OCI-LY7 (cell line): Measurements from ENCODE around the gene COL23A1. TPM values are rescaled to one million over a fixed set of nuclear protein-coding genes. Genes with fewer than 3 reads are reported as not detected.

Experiments
- BruUV-seq: library from RNA; stranded (reverse); fragments of 400-500 nt; replicated peaks from 2 replicates; lab custom pipeline; 2021; lab: Mats Ljungman, UMichigan
- CTCF ChIA-PET: fragments of 300-600 bp; sonication (Branson Sonifier 250); formaldehyde crosslinking; loops from one replicate; lab custom pipeline; 2022; ENCODE audit warnings: antibody characterized with exemption; ENCODE audit not compliant: unreplicated experiment; lab: Charles Lee
- POLR2A ChIA-PET: fragments of 300-600 bp; sonication (Branson Sonifier 250); formaldehyde crosslinking; loops from one replicate; lab custom pipeline; 2022; ENCODE audit warnings: antibody characterized with exemption; lab: Charles Lee
- DNase-seq: peaks from one replicate; pipeline ENCODE4 v3.0.0-alpha.2; 2015; ENCODE audit warnings: low spot score
- H2AFZ ChIP-seq: fragments of 200-600 bp; sonication (generic), shearing (Covaris generic); 2 replicates; pipeline ENCODE4 v1.6.1; 2014; ENCODE audit warnings: mild to moderate bottlenecking, antibody characterized with exemption, low read length, moderate library complexity
- H3K27ac ChIP-seq: fragments of 200-600 bp; sonication (generic); 2 replicates; pipeline ENCODE4 v1.5.1; 2014; ENCODE audit warnings: mixed run types, low read depth, mild to moderate bottlenecking, moderate library complexity, low read length, inconsistent platforms; ENCODE audit not compliant: poor library complexity, severe bottlenecking
- H3K36me3 ChIP-seq: fragments of 200-600 bp; sonication (generic); 2 replicates; pipeline ENCODE4 v1.6.1; 2014; ENCODE audit warnings: mild to moderate bottlenecking, antibody characterized with exemption, low read length, moderate library complexity, mixed read lengths; ENCODE audit not compliant: insufficient read depth
- H3K4me1 ChIP-seq: fragments of 200-600 bp; sonication (generic); 2 replicates; pipeline ENCODE4 v1.5.1; 2014; ENCODE audit warnings: mild to moderate bottlenecking, low read length; ENCODE audit not compliant: insufficient read depth, poor library complexity, severe bottlenecking
- H3K4me2 ChIP-seq: fragments of 200-600 bp; sonication (generic); 2 replicates; pipeline ENCODE4 v1.6.1; 2014; ENCODE audit warnings: mild to moderate bottlenecking, low read length
- H3K4me3 ChIP-seq: fragments of 200-600 bp; sonication (generic); 2 replicates; pipeline ENCODE4 v1.5.1; 2014; ENCODE audit warnings: mild to moderate bottlenecking, low read depth, low read length; ENCODE audit not compliant: poor library complexity, severe bottlenecking
- H3K79me2 ChIP-seq: fragments of 200-600 bp; sonication (generic); 2 replicates; pipeline ENCODE4 v1.6.1; 2016; ENCODE audit warnings: low read depth, mild to moderate bottlenecking, low read length, moderate library complexity, mixed read lengths; ENCODE audit not compliant: insufficient read depth
- H3K9me2 ChIP-seq: fragments of 200-600 bp; sonication (generic); 2 replicates; pipeline ENCODE4 v1.6.1; 2016; ENCODE audit warnings: mild to moderate bottlenecking, low read length, mixed read lengths; ENCODE audit not compliant: insufficient read depth
- H3K9me3 ChIP-seq: fragments of 200-600 bp; sonication (generic); 2 replicates; pipeline ENCODE4 v1.6.1; 2014; ENCODE audit warnings: mild to moderate bottlenecking, mixed run types, low read length, mixed read lengths
- H4K20me1 ChIP-seq: fragments of 200-600 bp; sonication (generic); 2 replicates; pipeline ENCODE4 v1.6.1; 2014; ENCODE audit warnings: mild to moderate bottlenecking, antibody characterized with exemption, low read length, moderate library complexity, mixed read lengths; ENCODE audit not compliant: insufficient read depth
- CTCF ChIP-seq: fragments of 200-600 bp; sonication (generic); conservative IDR thresholded peaks from 2 replicates; pipeline ENCODE4 v1.5.1; 2014; ENCODE audit warnings: mild to moderate bottlenecking, antibody characterized with exemption, low read length, moderate library complexity, mixed read lengths
- EZH2phosphoT487 ChIP-seq: fragments of 200-600 bp; sonication (generic); IDR thresholded peaks from 2 replicates; pipeline ENCODE4 v1.6.1; 2018; ENCODE audit warnings: low read depth, borderline replicate concordance, mild to moderate bottlenecking, mixed run types, antibody characterized with exemption, low read length, moderate library complexity, mixed read lengths
- intact Hi-C: fragments of 100-400 bp; cut with micrococcal nuclease; formaldehyde crosslinking; loops from one replicate; pipeline ENCODE4 v1.10.0; 2022; ENCODE audit not compliant: unreplicated experiment
- total RNA-seq, 2 experiments: library from RNA; depleted of rRNA in 1 of 2; stranded (reverse); fragments of >200 nt in 1 of 2; shearing (Covaris generic) in 1 of 2; gene quantifications; 2 replicates each; pipeline ENCODE4 v1.2.3, GENCODE V29; 2014 to 2022

Gene COL23A1
- total RNA-seq, 2 experiments from 2014 or later = 0.53 TPM; not detected in 1

- peaks cover 4% of the 10 kb centered on the region; the same call in 1 of the 2 replicates for H3K9me3 ChIP-seq
- no peaks in the 10 kb centered on the region for H3K9me2 ChIP-seq
- H3K79me2 ChIP-seq = no peaks in the 10 kb centered on the region
- BruUV-seq = no TSS peak
- H3K4me2 ChIP-seq = no peak overlapping the region
- TF ChIP-seq CTCF = no peak
- no peak for TF ChIP-seq EZH2phosphoT487
- intact Hi-C loops = no loop called here
- no peak overlapping the region for H2AFZ ChIP-seq
- no peaks in the 10 kb centered on the region for H4K20me1 ChIP-seq
- no peak overlapping the region for H3K27ac ChIP-seq
- no peaks in the 10 kb centered on the region for H3K36me3 ChIP-seq
- no peak overlapping the region for H3K4me3 ChIP-seq
- ChIA-PET POLR2A (no interaction called here), CTCF (no interaction called here)
- DNase-seq = no peak
- H3K4me1 ChIP-seq = peaks cover 11% of the 10 kb centered on the region
Observed at GRCh38 chr5:178632285-178632684, 42.1 kb upstream of the COL23A1 start.

- Histone ChIP-seq H3K36me3 (no peaks in the 10 kb centered on the region), H4K20me1 (no peaks in the 10 kb centered on the region), H3K4me3 (no peak overlapping the region), H3K9me2 (no peaks in the 10 kb centered on the region), H3K27ac (no peak overlapping the region), H3K79me2 (peaks cover 5% of the 10 kb centered on the region), H3K9me3 (peaks cover 4% of the 10 kb centered on the region; the same call in 1 of the 2 replicates), H3K4me2 (no peak overlapping the region), H3K4me1 (peaks cover 12% of the 10 kb centered on the region), H2AFZ (peak overlapping the region; percentile 32; the same call in 1 of the 2 replicates)
- no TSS peak for BruUV-seq
- TF ChIP-seq CTCF (no peak), EZH2phosphoT487 (no peak)
- CTCF ChIA-PET = no interaction called here
- peak; percentile 32 for DNase-seq
- POLR2A ChIA-PET = interaction anchor here (0.7 kb wide), 1 partner anchor 33 kb away, joined by 3 read pairs; no protein-coding TSS in a partner anchor
- intact Hi-C loops = no loop called here
Observed at GRCh38 chr5:178630951-178631350, 40.8 kb upstream of the COL23A1 start.

GRCh38 chr5:178630475-178630930 lies 40.3 kb upstream of the COL23A1 start:
- H3K4me1 ChIP-seq = peaks cover 12% of the 10 kb centered on the region
- H3K9me3 ChIP-seq = peaks cover 4% of the 10 kb centered on the region; the same call in 1 of the 2 replicates
- H3K9me2 ChIP-seq = no peaks in the 10 kb centered on the region
- POLR2A ChIA-PET = interaction anchor here (0.7 kb wide), 2 partner anchors 20 to 33 kb away, joined by 3 to 6 read pairs; no protein-coding TSS in a partner anchor
- TF ChIP-seq CTCF = no peak
- TF ChIP-seq EZH2phosphoT487 = no peak
- intact Hi-C loops = no loop called here
- H3K27ac ChIP-seq = no peak overlapping the region
- no peak for DNase-seq
- BruUV-seq = no TSS peak
- 0 out of 2 replicates have a peak, but pooled peaks cover 4% of the 10 kb centered on the region for H4K20me1 ChIP-seq
- CTCF ChIA-PET = no interaction called here
- H3K4me2 ChIP-seq = no peak overlapping the region
- peak overlapping the region; percentile 32; the same call in 1 of the 2 replicates for H2AFZ ChIP-seq
- peaks cover 10% of the 10 kb centered on the region for H3K79me2 ChIP-seq
- no peaks in the 10 kb centered on the region for H3K36me3 ChIP-seq
- H3K4me3 ChIP-seq = no peak overlapping the region
